ENCODE results near the gene GAL3ST1. TPM values are rescaled to one million over a fixed set of nuclear protein-coding genes. Genes with fewer than 3 reads are reported as not detected.
"Not testable (repeated sequence)": the region's sequence is repeated elsewhere in the genome, so short reads cannot be mapped to it uniquely, and the experiment has no call there.

Gene GAL3ST1
- total and polyA plus RNA-seq, 2 donors (not counting 1 experiment from before 2014, with no cell fraction given) = 0.70 TPM; not detected in 1

DNA sequence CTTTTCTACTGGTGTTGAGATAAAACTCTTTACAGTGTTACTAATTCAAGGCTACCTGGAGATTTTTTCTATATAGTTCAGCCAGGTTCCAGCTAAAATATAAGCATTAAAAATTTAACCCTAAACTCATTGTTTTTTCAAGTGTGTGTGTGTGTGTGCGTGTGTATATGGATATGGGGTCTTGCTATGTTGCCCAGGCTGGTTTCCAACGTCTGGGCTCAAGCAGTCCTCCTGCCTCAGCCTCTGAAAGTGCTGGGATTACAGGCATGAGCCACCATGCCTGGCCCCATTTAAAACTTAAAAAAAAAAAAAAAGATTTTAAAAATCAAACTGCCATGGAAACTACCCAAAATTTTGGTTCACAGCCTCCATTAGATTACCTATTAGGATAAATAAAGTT lies 21.7 kb upstream of the GAL3ST1 start:
- CTCF ChIA-PET = no interaction called here
- Histone ChIP-seq H3K27ac (ENCODE audit: low read length in 2 of 2) (no peak overlapping the region), H3K4me3 (ENCODE audit: control extremely low read depth in 1 of 5, extremely low read depth in 1 of 5, insufficient read depth in 1 of 5, low read depth in 2 of 5, low read length in 4 of 5) (no peak overlapping the region), H3K9me3 (ENCODE audit: control extremely low read depth in 1 of 3, control insufficient read depth in 2 of 3, insufficient read depth in 1 of 3, low read length in 2 of 3) (no peaks in the 10 kb centered on the region), H3K27me3 (replicated peaks in 1 of 4; ENCODE audit: control extremely low read depth in 1 of 4, control insufficient read depth in 3 of 4, insufficient read depth in 4 of 4, low read length in 3 of 4) (peaks cover 0 to 2% (median under 1%) of the 10 kb centered on the region in 4 experiments), H3K9ac (ENCODE audit: low read length) (no peak overlapping the region), H4K20me1 (ENCODE audit: control insufficient read depth, insufficient read depth, low read length, poor library complexity, severe bottlenecking) (peaks cover 2% of the 10 kb centered on the region), H3K4me2 (replicated peaks; ENCODE audit: low read depth, low read length, poor library complexity, severe bottlenecking) (no peak overlapping the region), H3K4me1 (ENCODE audit: control insufficient read depth in 2 of 2, insufficient read depth in 2 of 2, low read length in 2 of 2) (peaks cover 4 to 7% of the 10 kb centered on the region in 2 donors), H3K79me2 (ENCODE audit: control insufficient read depth, insufficient read depth, low read length) (peaks cover 8% of the 10 kb centered on the region), H2AFZ (ENCODE audit: insufficient read depth, low read depth, low read length, poor library complexity, severe bottlenecking) (no peak overlapping the region), H3K36me3 (replicated peaks in 1 of 2; ENCODE audit: control extremely low read depth in 1 of 2, control insufficient read depth in 1 of 2, extremely low read depth in 1 of 2, insufficient read depth in 2 of 2, low read length in 1 of 2) (no peaks in the 10 kb centered on the region)
- no peak for DNase-seq
- peaks cover 3% of the 10 kb centered on the region for H3K27me3 Mint-ChIP-seq
- intact Hi-C loops (cut with micrococcal nuclease) = loop anchor here (10.0 kb wide), 1 partner anchor 201 kb away; the partner anchor contains the start of gene SEC14L2
- H3K27ac Mint-ChIP-seq = no peak overlapping the region
- no peak overlapping the region for H3K4me3 Mint-ChIP-seq
- no peaks in the 10 kb centered on the region for H3K9me3 Mint-ChIP-seq (ENCODE audit: insufficient read depth)
- WGBS (ENCODE audit: insufficient coverage) = no CpG with 5 or more reads among the region's 2 CpGs
- TF ChIP-seq, protein P1, sequence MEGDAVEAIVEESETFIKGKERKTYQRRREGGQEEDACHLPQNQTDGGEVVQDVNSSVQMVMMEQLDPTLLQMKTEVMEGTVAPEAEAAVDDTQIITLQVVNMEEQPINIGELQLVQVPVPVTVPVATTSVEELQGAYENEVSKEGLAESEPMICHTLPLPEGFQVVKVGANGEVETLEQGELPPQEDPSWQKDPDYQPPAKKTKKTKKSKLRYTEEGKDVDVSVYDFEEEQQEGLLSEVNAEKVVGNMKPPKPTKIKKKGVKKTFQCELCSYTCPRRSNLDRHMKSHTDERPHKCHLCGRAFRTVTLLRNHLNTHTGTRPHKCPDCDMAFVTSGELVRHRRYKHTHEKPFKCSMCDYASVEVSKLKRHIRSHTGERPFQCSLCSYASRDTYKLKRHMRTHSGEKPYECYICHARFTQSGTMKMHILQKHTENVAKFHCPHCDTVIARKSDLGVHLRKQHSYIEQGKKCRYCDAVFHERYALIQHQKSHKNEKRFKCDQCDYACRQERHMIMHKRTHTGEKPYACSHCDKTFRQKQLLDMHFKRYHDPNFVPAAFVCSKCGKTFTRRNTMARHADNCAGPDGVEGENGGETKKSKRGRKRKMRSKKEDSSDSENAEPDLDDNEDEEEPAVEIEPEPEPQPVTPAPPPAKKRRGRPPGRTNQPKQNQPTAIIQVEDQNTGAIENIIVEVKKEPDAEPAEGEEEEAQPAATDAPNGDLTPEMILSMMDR (IDR thresholded peaks at IDR 0.05) = no peak
- no peak for TF ChIP-seq EZH2 (IDR thresholded peaks at IDR 0.05; ENCODE audit: borderline replicate concordance, insufficient read depth, low read depth, low read length, poor library complexity, severe bottlenecking)
- no peak for ATAC-seq (ENCODE audit: low read depth)
- POLR2A ChIA-PET = no interaction called here
- H3K4me1 Mint-ChIP-seq = no peaks in the 10 kb centered on the region

DNA sequence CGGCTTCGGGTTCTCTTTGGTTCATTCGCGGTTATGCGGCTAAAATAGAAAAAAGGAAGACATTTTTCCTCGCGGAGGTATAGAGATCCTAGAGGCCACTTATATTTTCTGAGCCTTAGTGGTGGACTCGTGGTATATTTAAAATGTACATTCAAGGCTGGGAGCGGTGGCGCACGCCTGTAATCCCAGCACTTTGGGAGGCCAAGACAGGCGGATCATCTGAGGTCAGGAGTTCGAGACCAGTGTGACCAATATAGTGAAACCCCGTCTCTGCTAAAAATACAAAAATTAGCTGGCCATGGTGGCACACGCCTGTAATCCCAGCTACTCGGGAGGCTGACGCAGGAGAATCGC lies 17.9 kb upstream of the GAL3ST1 start:
- H3K4me3 ChIP-seq (ENCODE audit: control extremely low read depth in 1 of 5, extremely low read depth in 1 of 5, insufficient read depth in 1 of 5, low read depth in 2 of 5, low read length in 4 of 5) = peak overlapping the region in 1 of 5 experiments; percentile 91
- intact Hi-C loops (cut with micrococcal nuclease) = loop anchor here (1.0 to 10.0 kb wide), 12 partner anchors 15 to 1880 kb away; partner anchors contain the start of genes CASTOR1, DEPDC5, DUSP18 and FBXO7
- H2AFZ ChIP-seq (ENCODE audit: insufficient read depth, low read depth, low read length, poor library complexity, severe bottlenecking) = not testable (repeated sequence)

More for the DNA sequence above, 17.9 kb upstream of the GAL3ST1 start:
- H3K79me2 ChIP-seq (ENCODE audit: control insufficient read depth, insufficient read depth, low read length) = peaks cover 24% of the 10 kb centered on the region
- CTCF ChIA-PET = interaction anchor here (1.3 kb wide), 1 partner anchor 10 kb away, joined by 3 read pairs; no protein-coding TSS in a partner anchor
- WGBS (ENCODE audit: insufficient coverage) = 38% methylated on average over 18 of the region's 18 CpGs
- DNase-seq; H3K9me3 ChIP-seq (ENCODE audit: control extremely low read depth in 1 of 3, control insufficient read depth in 2 of 3, insufficient read depth in 1 of 3, low read length in 2 of 3); ATAC-seq (ENCODE audit: low read depth); H3K27me3 ChIP-seq (replicated peaks in 1 of 4; ENCODE audit: control extremely low read depth in 1 of 4, control insufficient read depth in 3 of 4, insufficient read depth in 4 of 4, low read length in 3 of 4); H3K4me3 Mint-ChIP-seq; H3K27ac Mint-ChIP-seq; H3K27me3 Mint-ChIP-seq; H3K9me3 Mint-ChIP-seq (ENCODE audit: insufficient read depth); H3K4me1 Mint-ChIP-seq: not testable (repeated sequence)
- peak overlapping the region; percentile 89 for H3K9ac ChIP-seq (ENCODE audit: low read length)
- H3K27ac ChIP-seq (ENCODE audit: low read length in 2 of 2) = peak overlapping the region; percentile 95 to 98
- H3K36me3 ChIP-seq (replicated peaks in 1 of 2; ENCODE audit: control extremely low read depth in 1 of 2, control insufficient read depth in 1 of 2, extremely low read depth in 1 of 2, insufficient read depth in 2 of 2, low read length in 1 of 2) = peaks cover 2 to 21% of the 10 kb centered on the region in 2 experiments
- peak overlapping the region; percentile 92 for H3K4me2 ChIP-seq (replicated peaks; ENCODE audit: low read depth, low read length, poor library complexity, severe bottlenecking)
- H3K4me1 ChIP-seq (ENCODE audit: control insufficient read depth in 2 of 2, insufficient read depth in 2 of 2, low read length in 2 of 2) = peaks cover 14 to 22% of the 10 kb centered on the region in 2 donors
- H4K20me1 ChIP-seq (ENCODE audit: control insufficient read depth, insufficient read depth, low read length, poor library complexity, severe bottlenecking) = peaks cover 23% of the 10 kb centered on the region
- POLR2A ChIA-PET = interaction anchor here (0.6 kb wide), 1 partner anchor 31 kb away, joined by 3 read pairs; no protein-coding TSS in a partner anchor

All from B cell (primary cell).